ENCODE data around the gene CABCOCO1. TPM values are rescaled to one million over a fixed set of nuclear protein-coding genes. Genes with fewer than 3 reads are reported as not detected.
"Not testable (repeated sequence)": the region's sequence is repeated elsewhere in the genome, so short reads cannot be mapped to it uniquely, and the experiment has no call there.

CABCOCO1 gene
- total and polyA plus RNA-seq, 9 donors: 0.12 to 1.0 (median 0.25) TPM; not detected in 1

DNA sequence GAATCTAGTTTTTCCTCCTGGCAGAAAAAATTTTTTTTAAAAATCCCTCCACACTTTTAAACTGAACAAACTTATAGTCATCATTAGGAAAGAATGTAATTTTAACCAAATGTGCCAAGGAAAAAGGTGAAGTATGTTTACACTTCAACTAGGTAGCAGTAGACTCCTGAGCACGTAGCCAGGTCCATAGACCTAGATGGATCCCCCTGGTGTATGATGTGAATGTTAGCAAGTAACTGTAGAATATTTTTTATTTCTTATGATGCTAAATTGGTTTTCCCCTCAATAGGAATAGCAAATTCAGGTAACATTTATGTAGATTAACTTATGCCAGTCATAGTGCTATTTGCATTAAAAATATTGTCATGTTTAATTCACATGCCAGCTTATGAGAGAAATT lies 19.6 kb downstream of the CABCOCO1 start:
- 75% methylated on average over 1 of the region's 1 CpG for WGBS (ENCODE audit: insufficient coverage)
- no peak for DNase-seq

DNA sequence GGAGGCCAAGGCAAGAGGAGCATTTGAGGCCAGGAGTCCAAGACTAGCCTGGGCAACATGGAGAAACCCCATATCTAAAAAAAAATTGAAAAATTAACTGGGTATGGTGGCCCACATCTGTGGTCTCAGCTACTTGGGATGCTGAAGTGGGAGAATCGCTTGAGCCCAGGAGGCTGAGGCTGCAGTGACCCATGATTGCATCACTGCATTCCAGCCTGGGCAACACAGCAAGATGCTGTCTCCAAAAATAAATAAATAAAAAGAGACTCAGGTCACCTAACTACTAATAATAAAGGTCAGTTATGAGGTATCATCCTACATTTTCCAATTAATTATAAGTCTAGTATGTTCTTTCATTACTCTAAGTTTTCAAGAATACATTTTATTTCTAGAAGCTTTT lies 20.6 kb downstream of the CABCOCO1 start:
- no peak for DNase-seq
- H3K9me3 ChIP-seq (replicated peaks; ENCODE audit: control insufficient read depth, low read depth, low read length): no peaks in the 10 kb centered on the region
- no peak overlapping the region for H3K27ac ChIP-seq (ENCODE audit: low read length)
- H3K27me3 ChIP-seq (ENCODE audit: control insufficient read depth, insufficient read depth, low read length): no peaks in the 10 kb centered on the region
- no peaks in the 10 kb centered on the region for H3K36me3 ChIP-seq (ENCODE audit: control insufficient read depth, insufficient read depth, low read length)
- H3K4me1 ChIP-seq (ENCODE audit: control insufficient read depth, insufficient read depth, low read length): no peaks in the 10 kb centered on the region
- no CpG with 5 or more reads among the region's 1 CpG for WGBS (ENCODE audit: insufficient coverage)
- no peak overlapping the region for H3K4me3 ChIP-seq (ENCODE audit: low read length)

More for the DNA sequence above, 19.6 kb downstream of the CABCOCO1 start:
- H3K27ac ChIP-seq (ENCODE audit: low read length): no peak overlapping the region
- H3K9me3 ChIP-seq (replicated peaks; ENCODE audit: control insufficient read depth, low read depth, low read length): no peaks in the 10 kb centered on the region
- no peaks in the 10 kb centered on the region for H3K27me3 ChIP-seq (ENCODE audit: control insufficient read depth, insufficient read depth, low read length)
- H3K36me3 ChIP-seq (ENCODE audit: control insufficient read depth, insufficient read depth, low read length): no peaks in the 10 kb centered on the region
- H3K4me1 ChIP-seq (ENCODE audit: control insufficient read depth, insufficient read depth, low read length): no peaks in the 10 kb centered on the region
- no peak overlapping the region for H3K4me3 ChIP-seq (ENCODE audit: low read length)

DNA sequence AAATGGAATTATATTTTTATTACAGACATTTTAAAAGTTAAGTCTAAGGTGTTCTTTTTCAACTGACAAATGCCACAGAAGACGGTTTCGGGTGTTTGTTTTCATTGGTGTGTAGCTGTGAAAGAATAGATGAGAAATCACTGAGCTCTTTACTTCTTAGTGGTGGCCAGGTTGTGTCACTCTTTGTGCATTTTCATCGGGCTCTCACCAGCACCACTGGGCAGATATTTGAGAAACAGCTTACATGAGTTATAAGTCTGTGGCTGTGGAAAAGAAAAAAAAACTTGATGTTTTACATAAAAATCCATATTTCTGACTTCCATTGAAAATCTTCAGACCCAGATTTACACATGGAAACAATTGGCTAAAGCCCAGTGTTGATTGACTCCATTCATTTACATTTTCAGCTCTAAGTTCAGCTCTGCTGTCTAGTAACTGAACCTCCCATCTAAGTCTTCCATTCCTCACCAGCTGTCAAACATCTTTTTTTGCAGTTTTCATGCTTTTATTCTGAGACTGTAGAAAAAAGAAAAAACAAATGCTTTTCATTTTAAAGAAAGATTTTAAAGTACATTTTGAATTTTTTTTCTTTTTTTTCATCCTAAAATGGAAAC lies 22.3 kb downstream of the CABCOCO1 start:
- WGBS (ENCODE audit: insufficient coverage): 93% methylated on average over 2 of the region's 3 CpGs
- no peak for DNase-seq

DNA sequence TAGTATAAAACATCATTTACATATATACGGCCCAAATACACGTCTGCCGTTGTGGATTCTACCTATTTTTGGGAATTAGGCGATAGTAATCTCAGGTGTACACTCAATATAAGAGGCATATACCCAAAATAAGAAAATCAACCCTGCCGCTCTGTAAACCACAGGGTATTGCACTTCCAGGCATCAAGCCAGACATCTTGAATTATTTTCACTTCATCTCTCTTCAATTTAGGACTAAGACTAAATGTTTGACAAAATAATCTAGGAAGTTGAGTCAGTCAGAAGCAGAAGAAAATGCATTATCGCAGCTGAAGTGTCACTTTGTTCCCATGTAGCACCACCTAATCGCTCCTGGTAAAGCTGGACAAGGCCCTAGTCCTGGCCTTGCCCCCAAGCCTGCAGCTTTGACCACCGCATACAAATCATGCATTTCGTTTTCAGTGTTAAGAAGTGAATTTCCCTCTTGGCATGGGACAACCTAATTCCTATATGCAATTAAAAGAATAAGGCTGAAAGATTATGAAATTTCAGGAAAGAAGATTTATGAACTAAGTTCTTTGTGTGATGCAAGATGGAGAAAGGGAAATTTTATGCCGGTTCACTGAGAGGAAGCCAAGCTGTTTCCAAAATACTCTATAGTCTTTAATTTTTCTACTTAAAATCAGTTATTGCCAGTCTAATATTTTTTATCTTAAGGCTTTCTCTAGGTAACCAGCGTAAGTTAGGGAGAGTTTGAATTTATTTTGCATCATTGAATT lies 26.0 kb downstream of the CABCOCO1 start:
- 67% methylated on average over 6 of the region's 11 CpGs for WGBS (ENCODE audit: insufficient coverage)
- H3K27me3 ChIP-seq (ENCODE audit: control insufficient read depth, insufficient read depth, low read length): no peaks in the 10 kb centered on the region
- H3K27ac ChIP-seq (ENCODE audit: low read length): no peak overlapping the region
- H3K4me1 ChIP-seq (ENCODE audit: control insufficient read depth, insufficient read depth, low read length): no peaks in the 10 kb centered on the region
- no peak for DNase-seq
- H3K4me3 ChIP-seq (ENCODE audit: low read length): no peak overlapping the region
- H3K36me3 ChIP-seq (ENCODE audit: control insufficient read depth, insufficient read depth, low read length): no peaks in the 10 kb centered on the region
- H3K9me3 ChIP-seq (replicated peaks; ENCODE audit: control insufficient read depth, low read depth, low read length): no peaks in the 10 kb centered on the region

More for the DNA sequence above, 22.3 kb downstream of the CABCOCO1 start:
- Histone ChIP-seq H3K9me3 (replicated peaks; ENCODE audit: control insufficient read depth, low read depth, low read length) (no peaks in the 10 kb centered on the region), H3K27me3 (ENCODE audit: control insufficient read depth, insufficient read depth, low read length) (no peaks in the 10 kb centered on the region), H3K27ac (ENCODE audit: low read length) (no peak overlapping the region), H3K4me3 (ENCODE audit: low read length) (no peak overlapping the region), H3K36me3 (ENCODE audit: control insufficient read depth, insufficient read depth, low read length) (no peaks in the 10 kb centered on the region), H3K4me1 (ENCODE audit: control insufficient read depth, insufficient read depth, low read length) (no peaks in the 10 kb centered on the region)

DNA sequence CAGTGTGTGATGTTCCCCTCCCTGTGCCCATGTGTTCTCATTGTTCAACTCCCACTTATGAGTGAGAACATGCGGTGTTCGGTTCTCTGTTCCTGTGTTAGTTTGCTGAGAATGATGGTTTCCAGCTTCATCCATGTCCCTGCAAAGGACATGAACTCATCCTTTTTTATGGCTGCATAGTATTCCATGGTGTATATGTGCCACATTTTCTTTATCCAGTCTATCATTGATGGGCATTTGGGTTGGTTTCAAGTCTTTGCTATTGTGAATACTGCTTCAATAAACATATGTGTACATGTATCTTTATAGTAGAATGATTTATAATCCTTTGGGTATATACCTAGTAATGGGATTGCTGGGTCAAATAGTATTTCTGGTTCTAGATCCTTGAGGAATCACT lies 28.9 kb downstream of the CABCOCO1 start:
- not testable (repeated sequence) for H3K4me3 ChIP-seq (ENCODE audit: low read length); H3K4me1 ChIP-seq (ENCODE audit: control insufficient read depth, insufficient read depth, low read length); DNase-seq; H3K9me3 ChIP-seq (replicated peaks; ENCODE audit: control insufficient read depth, low read depth, low read length); H3K36me3 ChIP-seq (ENCODE audit: control insufficient read depth, insufficient read depth, low read length); H3K27me3 ChIP-seq (ENCODE audit: control insufficient read depth, insufficient read depth, low read length); H3K27ac ChIP-seq (ENCODE audit: low read length)
- no CpG with 5 or more reads among the region's 2 CpGs for WGBS (ENCODE audit: insufficient coverage)

DNA sequence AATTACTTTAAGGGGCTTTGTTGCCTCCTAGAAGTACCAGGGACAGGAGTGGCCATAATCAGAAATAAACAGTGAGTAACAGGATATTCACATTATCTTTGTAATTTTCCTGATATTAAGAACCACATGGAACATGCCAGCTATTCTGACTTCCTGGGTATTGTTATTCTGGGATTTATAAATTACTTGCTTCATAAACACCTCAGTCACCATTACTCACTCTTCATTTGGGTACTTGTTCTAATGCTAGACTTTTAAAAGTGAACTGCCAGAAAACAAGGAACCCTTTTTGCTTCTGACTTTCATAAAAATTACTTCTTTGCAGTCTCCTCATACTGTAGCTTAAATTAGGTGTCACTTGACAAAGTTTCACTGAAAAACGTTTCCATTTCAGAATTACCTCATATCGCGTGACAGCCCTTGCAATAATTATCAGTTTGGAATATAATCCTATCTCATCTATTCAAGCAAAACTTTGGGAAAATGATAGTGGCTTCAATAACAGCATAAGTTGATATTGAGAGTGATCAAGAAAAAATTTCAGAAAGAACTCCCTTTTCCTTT lies 29.8 kb downstream of the CABCOCO1 start:
- Histone ChIP-seq H3K9me3 (replicated peaks; ENCODE audit: control insufficient read depth, low read depth, low read length) (no peaks in the 10 kb centered on the region), H3K27me3 (ENCODE audit: control insufficient read depth, insufficient read depth, low read length) (no peaks in the 10 kb centered on the region), H3K27ac (ENCODE audit: low read length) (no peak overlapping the region), H3K36me3 (ENCODE audit: control insufficient read depth, insufficient read depth, low read length) (no peaks in the 10 kb centered on the region), H3K4me3 (ENCODE audit: low read length) (no peak overlapping the region), H3K4me1 (ENCODE audit: control insufficient read depth, insufficient read depth, low read length) (no peaks in the 10 kb centered on the region)
- DNase-seq: no peak
- no CpG with 5 or more reads among the region's 3 CpGs for WGBS (ENCODE audit: insufficient coverage)

DNA sequence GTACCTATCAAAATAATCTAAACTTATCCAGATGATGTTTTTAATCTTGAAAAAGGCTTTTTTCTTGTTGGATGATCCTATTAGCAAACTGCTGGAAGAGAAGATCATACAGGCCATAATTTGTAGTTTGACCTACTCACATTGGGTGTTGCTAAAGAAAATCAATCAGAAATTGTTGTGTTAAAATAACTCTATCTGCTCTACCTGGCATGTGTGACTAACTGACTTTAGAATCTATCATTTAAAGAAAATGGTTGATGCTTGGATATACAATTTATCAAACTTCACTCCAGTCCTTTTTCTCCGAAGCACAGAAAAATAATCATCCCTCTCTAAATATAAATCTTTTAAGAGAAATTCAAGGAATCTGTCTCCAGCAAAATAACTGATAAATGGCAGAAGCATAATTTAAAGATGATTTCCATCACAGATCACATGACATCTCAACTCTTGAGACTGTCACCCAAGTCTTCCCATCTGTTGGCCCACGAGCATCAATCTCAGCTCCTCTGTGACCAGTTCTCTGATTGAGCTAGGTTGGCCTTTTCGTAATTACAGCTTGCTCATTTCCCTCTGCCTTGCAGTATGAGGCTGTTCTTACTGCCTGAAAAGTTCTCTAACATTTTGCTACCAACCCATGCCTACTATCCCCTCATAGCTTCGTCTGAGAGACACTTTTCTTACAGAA lies 36.4 kb downstream of the CABCOCO1 start:
- no peaks in the 10 kb centered on the region for H3K4me1 ChIP-seq (ENCODE audit: control insufficient read depth, insufficient read depth, low read length)
- no peak for DNase-seq
- no peak overlapping the region for H3K4me3 ChIP-seq (ENCODE audit: low read length)
- no peak overlapping the region for H3K27ac ChIP-seq (ENCODE audit: low read length)
- no peaks in the 10 kb centered on the region for H3K27me3 ChIP-seq (ENCODE audit: control insufficient read depth, insufficient read depth, low read length)
- no peaks in the 10 kb centered on the region for H3K36me3 ChIP-seq (ENCODE audit: control insufficient read depth, insufficient read depth, low read length)
- no peaks in the 10 kb centered on the region for H3K9me3 ChIP-seq (replicated peaks; ENCODE audit: control insufficient read depth, low read depth, low read length)
- WGBS (ENCODE audit: insufficient coverage): 100% methylated on average over 1 of the region's 4 CpGs

DNA sequence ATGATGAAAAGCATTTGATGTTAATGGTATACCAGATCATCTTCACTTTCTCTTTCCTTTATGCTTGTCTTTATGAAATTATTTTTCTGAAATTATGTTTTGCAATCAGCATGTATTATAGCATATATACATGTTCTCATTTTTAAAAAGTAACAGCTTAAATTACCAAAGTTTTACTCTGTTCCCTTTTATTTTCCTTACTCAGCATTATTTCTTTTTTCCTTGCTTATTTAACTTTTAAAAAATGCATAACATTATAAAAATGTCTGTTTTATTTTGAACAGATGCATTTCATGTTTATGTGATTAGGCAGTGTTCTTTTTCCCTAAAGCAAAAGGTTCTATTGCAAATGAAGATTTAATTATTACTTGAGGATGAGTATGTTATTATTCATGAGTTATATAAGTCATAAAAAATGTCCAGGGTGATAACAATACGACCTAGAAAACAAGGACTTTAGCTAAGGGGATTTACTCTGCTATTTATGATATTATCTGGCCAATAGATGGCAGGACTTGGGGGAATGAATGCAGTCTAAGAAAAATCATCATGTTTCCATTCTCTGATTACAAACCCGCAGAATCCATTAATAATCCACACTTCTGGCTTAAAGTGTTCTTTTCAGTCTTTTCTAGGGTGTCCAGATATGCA lies 38.5 kb downstream of the CABCOCO1 start:
- Histone ChIP-seq H3K27ac (ENCODE audit: low read length) (no peak overlapping the region), H3K36me3 (ENCODE audit: control insufficient read depth, insufficient read depth, low read length) (no peaks in the 10 kb centered on the region), H3K4me3 (ENCODE audit: low read length) (no peak overlapping the region), H3K27me3 (ENCODE audit: control insufficient read depth, insufficient read depth, low read length) (no peaks in the 10 kb centered on the region), H3K4me1 (ENCODE audit: control insufficient read depth, insufficient read depth, low read length) (no peaks in the 10 kb centered on the region), H3K9me3 (replicated peaks; ENCODE audit: control insufficient read depth, low read depth, low read length) (no peaks in the 10 kb centered on the region)
- no CpG with 5 or more reads among the region's 2 CpGs for WGBS (ENCODE audit: insufficient coverage)
- peak; percentile 4 for DNase-seq

DNA sequence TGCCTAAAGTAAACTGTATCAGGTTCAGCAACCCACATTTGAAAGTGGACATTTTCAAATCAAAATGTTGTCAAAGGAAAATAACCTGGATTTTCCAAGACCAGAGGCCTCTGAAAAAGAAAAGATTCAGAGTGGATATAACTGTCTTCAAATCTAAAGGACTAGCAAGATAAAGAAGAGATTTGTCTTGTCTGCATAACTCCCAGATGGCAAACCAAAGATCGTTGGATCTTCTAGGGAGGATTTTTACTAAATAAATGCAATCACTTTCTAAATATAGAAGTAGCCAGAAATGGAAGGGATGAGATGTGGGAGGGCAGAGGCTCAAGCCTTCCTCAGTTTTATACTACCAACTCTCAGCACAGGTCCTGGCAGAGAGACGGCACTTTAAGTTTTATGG lies 39.0 kb downstream of the CABCOCO1 start:
- no peak overlapping the region for H3K27ac ChIP-seq (ENCODE audit: low read length)
- no peaks in the 10 kb centered on the region for H3K4me1 ChIP-seq (ENCODE audit: control insufficient read depth, insufficient read depth, low read length)
- peak; percentile 4 for DNase-seq
- H3K27me3 ChIP-seq (ENCODE audit: control insufficient read depth, insufficient read depth, low read length): no peaks in the 10 kb centered on the region
- WGBS (ENCODE audit: insufficient coverage): no CpG with 5 or more reads among the region's 2 CpGs
- H3K36me3 ChIP-seq (ENCODE audit: control insufficient read depth, insufficient read depth, low read length): no peaks in the 10 kb centered on the region
- H3K4me3 ChIP-seq (ENCODE audit: low read length): no peak overlapping the region
- H3K9me3 ChIP-seq (replicated peaks; ENCODE audit: control insufficient read depth, low read depth, low read length): no peaks in the 10 kb centered on the region

DNA sequence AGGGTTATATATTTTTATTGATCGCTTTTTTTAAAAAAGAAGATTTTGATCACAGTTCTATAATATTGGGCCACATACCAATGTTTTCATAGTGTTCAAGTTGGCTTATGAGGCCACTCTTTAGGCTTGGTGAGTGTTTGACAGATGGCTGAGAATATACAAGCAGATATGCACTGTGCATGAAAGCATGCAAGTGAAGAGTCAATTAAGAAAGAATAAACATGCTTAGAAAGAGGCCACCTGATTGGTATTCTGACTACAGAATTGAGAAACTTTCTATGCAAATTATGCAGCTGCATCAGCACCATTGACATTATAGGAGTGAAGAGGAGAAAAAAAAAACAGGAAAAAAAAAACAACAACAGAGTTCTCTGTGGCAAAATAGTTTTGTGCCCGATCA lies 39.9 kb downstream of the CABCOCO1 start:
- Histone ChIP-seq H3K4me3 (ENCODE audit: low read length) (no peak overlapping the region), H3K36me3 (ENCODE audit: control insufficient read depth, insufficient read depth, low read length) (no peaks in the 10 kb centered on the region), H3K27ac (ENCODE audit: low read length) (no peak overlapping the region), H3K27me3 (ENCODE audit: control insufficient read depth, insufficient read depth, low read length) (no peaks in the 10 kb centered on the region), H3K4me1 (ENCODE audit: control insufficient read depth, insufficient read depth, low read length) (no peaks in the 10 kb centered on the region), H3K9me3 (replicated peaks; ENCODE audit: control insufficient read depth, low read depth, low read length) (no peaks in the 10 kb centered on the region)
- no peak for DNase-seq
- WGBS (ENCODE audit: insufficient coverage): no CpG with 5 or more reads among the region's 2 CpGs

Measured in muscle of leg (tissue), 11 donors.